Suprapubic skin (tissue), 4 donors: ENCODE data around the gene KLHL14. TPM values are rescaled to one million over a fixed set of nuclear protein-coding genes. Genes with fewer than 3 reads are reported as not detected.
"Not testable (repeated sequence)": the region's sequence is repeated elsewhere in the genome, so short reads cannot be mapped to it uniquely, and the experiment has no call there.

ENCODE experiments used
- DNase-seq, 2 donors: peaks; one replicate each; pipeline ENCODE4 v3.0.0-alpha.2; 2019; ENCODE audit warnings: low spot score in 2 of 2
- H3K27ac ChIP-seq: fragments of 200-600 bp; sonication (generic); one replicate; pipeline ENCODE4 v1.5.1; 2019
- H3K27me3 ChIP-seq: fragments of 200-600 bp; sonication (generic); one replicate; pipeline ENCODE4 v1.5.1; 2019
- H3K36me3 ChIP-seq: fragments of 200-600 bp; sonication (generic); one replicate; pipeline ENCODE4 v1.5.1; 2019
- H3K4me1 ChIP-seq: fragments of 200-600 bp; sonication (generic); one replicate; pipeline ENCODE4 v1.5.1; 2019
- H3K4me3 ChIP-seq: fragments of 200-600 bp; sonication (generic); one replicate; pipeline ENCODE4 v1.5.1; 2019; ENCODE audit warnings: mild to moderate bottlenecking
- H3K9me3 ChIP-seq: fragments of 200-600 bp; sonication (generic); one replicate; pipeline ENCODE4 v1.5.1; 2019
- EP300 ChIP-seq: sonication (generic); formaldehyde crosslinking; IDR thresholded peaks from one replicate; pipeline ENCODE4 v1.6.1; 2017; ENCODE audit warnings: antibody characterized with exemption
- POLR2A ChIP-seq, 2 donors: fragments of 450-650 bp; IDR thresholded peaks; one replicate each; pipeline ENCODE4 v1.6.1; 2017; ENCODE audit warnings: antibody characterized with exemption in 2 of 2, mild to moderate bottlenecking in 2 of 2, moderate library complexity in 2 of 2
- POLR2AphosphoS5 ChIP-seq, 3 donors: sonication (generic); formaldehyde crosslinking; IDR thresholded peaks; one replicate each; pipeline ENCODE4 v1.6.1; 2017; ENCODE audit warnings: antibody characterized with exemption in 3 of 3
- WGBS: methylation state at CpG from one replicate; pipeline ENCODE4 v1.1.5; 2018; 5-methylcytosine and 5-hydroxymethylcytosine counted together
- total RNA-seq, 4 donors: library from RNA; depleted of rRNA; stranded (reverse); fragments of >200 nt; gene quantifications; one replicate each; pipeline ENCODE4 v1.1.0, GENCODE V29; 2016
- TF ChIP-seq, protein P1 (sequence below), 2 donors: fragments of 200-600 bp in 1 of 2; fragments of 450-650 bp in 1 of 2; sonication (generic) in 1 of 2; IDR thresholded peaks; one replicate each; pipeline ENCODE4 v1.5.1; 2016 to 2019; ENCODE audit warnings: antibody characterized with exemption in 2 of 2, mild to moderate bottlenecking in 1 of 2, moderate library complexity in 1 of 2

Gene KLHL14
- total RNA-seq, 4 donors from 2014 or later = 0.13 to 0.24 TPM; not detected in 2

- Histone ChIP-seq H3K27me3 (no peaks in the 10 kb centered on the region), H3K27ac (no peak overlapping the region), H3K36me3 (no peaks in the 10 kb centered on the region), H3K4me1 (no peaks in the 10 kb centered on the region), H3K4me3 (no peak overlapping the region), H3K9me3 (no peaks in the 10 kb centered on the region)
- TF ChIP-seq POLR2AphosphoS5 (IDR thresholded peaks at IDR 0.05) = no peak
- TF ChIP-seq EP300 = no peak
- TF ChIP-seq, protein P1, sequence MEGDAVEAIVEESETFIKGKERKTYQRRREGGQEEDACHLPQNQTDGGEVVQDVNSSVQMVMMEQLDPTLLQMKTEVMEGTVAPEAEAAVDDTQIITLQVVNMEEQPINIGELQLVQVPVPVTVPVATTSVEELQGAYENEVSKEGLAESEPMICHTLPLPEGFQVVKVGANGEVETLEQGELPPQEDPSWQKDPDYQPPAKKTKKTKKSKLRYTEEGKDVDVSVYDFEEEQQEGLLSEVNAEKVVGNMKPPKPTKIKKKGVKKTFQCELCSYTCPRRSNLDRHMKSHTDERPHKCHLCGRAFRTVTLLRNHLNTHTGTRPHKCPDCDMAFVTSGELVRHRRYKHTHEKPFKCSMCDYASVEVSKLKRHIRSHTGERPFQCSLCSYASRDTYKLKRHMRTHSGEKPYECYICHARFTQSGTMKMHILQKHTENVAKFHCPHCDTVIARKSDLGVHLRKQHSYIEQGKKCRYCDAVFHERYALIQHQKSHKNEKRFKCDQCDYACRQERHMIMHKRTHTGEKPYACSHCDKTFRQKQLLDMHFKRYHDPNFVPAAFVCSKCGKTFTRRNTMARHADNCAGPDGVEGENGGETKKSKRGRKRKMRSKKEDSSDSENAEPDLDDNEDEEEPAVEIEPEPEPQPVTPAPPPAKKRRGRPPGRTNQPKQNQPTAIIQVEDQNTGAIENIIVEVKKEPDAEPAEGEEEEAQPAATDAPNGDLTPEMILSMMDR (IDR thresholded peaks at IDR 0.05) = no peak
- TF ChIP-seq POLR2A (IDR thresholded peaks at IDR 0.05) = no peak
- no peak for DNase-seq
Measured at GRCh38 chr18:32670727-32671126, 102.1 kb downstream of the KLHL14 start.

GRCh38 chr18:32669549-32670165 lies 103.2 kb downstream of the KLHL14 start:
- H3K27ac ChIP-seq = no peak overlapping the region
- 66% methylated on average over 5 of the region's 5 CpGs for WGBS

GRCh38 chr18:32668956-32669355 lies 103.9 kb downstream of the KLHL14 start:
- 70% methylated on average over 1 of the region's 1 CpG for WGBS
- H3K27ac ChIP-seq = no peak overlapping the region
- TF ChIP-seq, protein P1 (IDR thresholded peaks at IDR 0.05) = no peak
- TF ChIP-seq EP300 (no peak), POLR2A (IDR thresholded peaks at IDR 0.05) (no peak), POLR2AphosphoS5 (IDR thresholded peaks at IDR 0.05) (no peak)
- H3K9me3 ChIP-seq = no peaks in the 10 kb centered on the region
- no peaks in the 10 kb centered on the region for H3K4me1 ChIP-seq
- no peaks in the 10 kb centered on the region for H3K36me3 ChIP-seq
- no peak for DNase-seq
- no peaks in the 10 kb centered on the region for H3K27me3 ChIP-seq
- H3K4me3 ChIP-seq = no peak overlapping the region

More at GRCh38 chr18:32669549-32670165, 103.2 kb downstream of the KLHL14 start:
- Histone ChIP-seq H3K36me3 (no peaks in the 10 kb centered on the region), H3K4me3 (no peak overlapping the region), H3K27me3 (no peaks in the 10 kb centered on the region), H3K9me3 (no peaks in the 10 kb centered on the region), H3K4me1 (no peaks in the 10 kb centered on the region)
- DNase-seq = no peak
- TF ChIP-seq EP300 = no peak
- TF ChIP-seq POLR2A (IDR thresholded peaks at IDR 0.05) = no peak
- TF ChIP-seq, protein P1 (IDR thresholded peaks at IDR 0.05) = no peak
- TF ChIP-seq POLR2AphosphoS5 (IDR thresholded peaks at IDR 0.05) = no peak

DNA sequence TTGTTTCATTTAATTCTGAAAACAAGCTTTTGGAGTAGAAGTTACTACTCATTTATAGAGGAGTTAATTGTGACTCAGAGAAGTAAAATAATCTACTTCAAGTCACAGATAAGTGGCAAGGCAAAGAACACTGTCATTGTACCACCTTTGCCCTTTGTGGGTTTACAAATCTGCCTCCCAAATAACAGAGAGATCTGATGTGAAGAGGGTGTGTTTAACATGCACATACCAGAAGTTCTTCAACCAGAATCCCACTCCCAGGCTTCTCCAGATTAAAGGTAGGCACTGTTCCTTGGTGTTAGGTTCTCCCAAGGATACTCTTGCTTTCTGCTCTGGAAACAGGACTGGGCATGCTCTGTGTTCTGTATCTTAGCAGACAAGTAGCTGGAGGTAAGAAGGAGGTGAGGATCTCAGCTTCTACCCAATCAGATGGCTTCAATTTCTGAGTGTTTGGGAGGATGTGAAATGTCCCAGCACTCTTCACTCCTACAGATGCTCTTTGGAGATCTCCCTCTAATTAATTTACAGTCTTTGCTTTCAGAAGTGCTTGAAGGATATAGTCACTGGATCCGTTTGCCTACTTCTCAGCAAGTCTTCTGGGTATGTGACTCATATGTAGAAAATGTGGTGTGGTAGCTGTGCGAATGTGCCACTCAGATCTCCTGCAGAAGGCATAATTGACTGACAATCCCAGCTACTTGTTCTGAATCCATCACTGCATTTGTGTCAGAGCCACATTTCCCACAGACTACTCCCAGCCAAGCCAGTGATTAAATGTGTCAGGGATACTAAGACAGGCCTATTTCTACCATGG lies 111.1 kb downstream of the KLHL14 start:
- WGBS = 22% methylated on average over 2 of the region's 2 CpGs
- Histone ChIP-seq H3K27ac (no peak overlapping the region), H3K27me3 (no peaks in the 10 kb centered on the region), H3K36me3 (no peaks in the 10 kb centered on the region), H3K4me1 (peaks cover 7% of the 10 kb centered on the region), H3K9me3 (no peaks in the 10 kb centered on the region), H3K4me3 (no peak overlapping the region)
- TF ChIP-seq, protein P1 (IDR thresholded peaks at IDR 0.05) = no peak
- TF ChIP-seq POLR2AphosphoS5 (IDR thresholded peaks at IDR 0.05) (no peak), POLR2A (IDR thresholded peaks at IDR 0.05) (no peak), EP300 (no peak)
- DNase-seq = no peak

DNA sequence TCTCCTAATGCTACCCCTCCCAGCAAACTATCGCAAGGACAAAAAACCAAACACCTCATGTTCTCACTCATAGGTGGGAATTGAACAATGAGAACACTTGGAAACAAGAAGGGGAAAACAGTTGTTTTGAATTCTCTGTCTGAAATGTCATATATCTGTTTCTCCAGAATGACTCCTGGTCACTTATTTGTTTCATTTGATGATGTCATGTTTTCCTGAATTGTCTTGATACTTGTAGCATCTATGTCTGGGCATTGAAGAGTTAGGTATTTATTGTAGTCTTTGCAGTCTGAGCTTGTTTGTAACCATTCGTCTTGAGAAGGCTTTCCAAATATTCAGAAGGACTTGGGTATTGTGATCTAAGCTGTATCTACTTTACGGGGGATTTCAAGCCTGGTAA lies 118.3 kb downstream of the KLHL14 start:
- DNase-seq, H3K4me1 ChIP-seq, H3K27me3 ChIP-seq, H3K27ac ChIP-seq, H3K9me3 ChIP-seq, H3K4me3 ChIP-seq, H3K36me3 ChIP-seq: not testable (repeated sequence)
- 96% methylated on average over 3 of the region's 3 CpGs for WGBS

- H3K36me3 ChIP-seq, H3K27me3 ChIP-seq, H3K4me1 ChIP-seq, H3K27ac ChIP-seq, H3K4me3 ChIP-seq, H3K9me3 ChIP-seq, DNase-seq: not testable (repeated sequence)
- WGBS = 97% methylated on average over 1 of the region's 1 CpG
Measured at GRCh38 chr18:32637659-32638058, 135.2 kb downstream of the KLHL14 start.
